Limb (tissue), 2 donors: ENCODE data around the gene FAF1.

Source experiments
- DNase-seq, 2 donors: peaks; one replicate each; pipeline ENCODE4 v3.0.0-alpha.2; 2016; ENCODE audit errors: extremely low spot score in 2 of 2

FAF1 gene

GRCh38 chr1:50644447-50645105 is 315.5 kb downstream of the FAF1 start:
- DNase-seq, result no peak

GRCh38 chr1:50637460-50637859 is 322.6 kb downstream of the FAF1 start:
- no peak for DNase-seq

GRCh38 chr1:50634251-50634650 is 325.8 kb downstream of the FAF1 start:
- DNase-seq, result no peak

DNA sequence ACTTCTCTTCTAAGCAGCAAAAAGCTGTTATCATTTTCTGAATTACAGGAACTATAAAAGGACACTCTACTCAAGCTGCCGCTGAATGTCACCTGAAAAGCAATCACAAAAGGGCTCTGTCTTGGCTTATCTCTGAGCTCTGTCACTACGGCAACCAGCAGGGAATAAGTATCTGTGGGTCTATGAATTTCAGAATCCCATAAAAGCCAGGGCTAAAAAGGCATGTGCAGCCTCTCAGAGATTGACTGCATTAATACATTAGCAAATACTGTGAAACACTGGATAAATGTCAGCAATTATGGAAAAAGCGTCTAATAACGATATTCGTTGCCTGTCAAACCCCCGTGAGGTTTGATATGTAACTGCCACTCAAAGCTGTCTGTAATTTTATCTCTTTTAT is 326.6 kb downstream of the FAF1 start:
- DNase-seq, result no peak

GRCh38 chr1:50631161-50631560 is 328.9 kb downstream of the FAF1 start:
- DNase-seq, result no peak

GRCh38 chr1:50622259-50622658 is 337.8 kb downstream of the FAF1 start:
- DNase-seq, result no peak

DNA sequence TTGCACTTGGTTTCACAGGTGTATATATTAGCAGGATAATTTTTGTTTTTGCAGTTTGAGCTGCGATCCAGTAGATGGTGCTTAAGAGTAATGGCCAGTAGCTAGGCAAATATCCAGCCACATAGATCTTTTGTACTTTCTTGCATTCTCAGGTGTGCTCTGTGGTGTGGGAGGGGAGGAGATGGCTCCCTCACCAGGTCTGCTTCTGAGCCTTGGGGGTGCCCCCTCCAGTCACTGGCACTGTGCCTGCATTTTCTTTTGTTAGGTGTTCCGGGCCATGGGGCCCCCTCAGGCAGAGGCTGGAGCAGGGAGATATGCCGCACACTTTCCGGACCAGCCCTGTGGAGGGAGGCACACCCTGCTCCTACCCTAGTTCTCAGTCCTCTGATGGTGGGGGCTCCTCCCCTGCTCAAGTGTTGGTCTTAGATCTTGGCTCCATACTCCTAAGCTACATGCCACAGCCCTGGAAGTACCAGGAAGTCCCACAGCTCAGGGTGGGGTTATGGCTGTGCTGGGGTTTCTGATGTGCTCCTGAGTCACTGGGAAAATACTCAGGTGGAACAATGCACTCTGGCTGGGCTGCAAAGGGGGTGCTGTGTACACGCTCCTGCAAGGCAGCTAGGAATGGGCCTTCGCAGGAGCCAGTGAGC is 339.3 kb downstream of the FAF1 start:
- no peak for DNase-seq

DNA sequence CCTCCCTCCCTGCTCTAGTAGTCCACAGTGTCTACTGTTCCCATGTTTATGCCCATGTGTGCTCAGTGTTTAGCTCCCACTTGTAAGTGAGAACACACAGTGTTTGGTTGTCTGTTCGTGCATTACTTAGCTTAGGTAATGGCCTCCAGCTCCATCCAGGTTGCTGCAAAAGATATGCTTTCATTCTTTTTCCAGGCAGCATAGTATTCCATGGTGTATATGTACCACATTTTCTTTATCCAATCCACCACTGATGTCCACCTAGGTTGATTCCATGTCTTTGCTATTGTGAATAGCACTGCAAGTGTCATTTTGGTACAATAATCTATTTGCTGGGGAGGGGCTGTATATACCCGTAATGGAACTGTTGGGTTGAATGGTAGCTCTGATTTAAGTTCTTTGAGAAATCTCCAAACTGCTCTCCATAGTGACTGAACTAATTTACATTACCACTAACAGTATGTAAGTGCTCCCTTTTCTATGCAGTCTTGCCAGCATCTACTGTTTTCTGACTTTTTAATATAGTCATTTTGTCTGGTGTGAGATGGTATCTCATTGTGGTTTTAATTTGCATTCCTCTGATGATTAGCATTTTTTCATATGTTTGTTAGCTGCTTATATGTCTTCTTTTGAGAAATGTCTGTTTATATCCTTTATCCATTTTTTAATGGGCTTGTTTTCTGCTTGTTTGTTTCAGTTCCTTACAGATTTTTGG is 344.9 kb downstream of the FAF1 start:
- DNase-seq, result no peak

GRCh38 chr1:50611675-50612074 is 348.4 kb downstream of the FAF1 start:
- no peak for DNase-seq

DNA sequence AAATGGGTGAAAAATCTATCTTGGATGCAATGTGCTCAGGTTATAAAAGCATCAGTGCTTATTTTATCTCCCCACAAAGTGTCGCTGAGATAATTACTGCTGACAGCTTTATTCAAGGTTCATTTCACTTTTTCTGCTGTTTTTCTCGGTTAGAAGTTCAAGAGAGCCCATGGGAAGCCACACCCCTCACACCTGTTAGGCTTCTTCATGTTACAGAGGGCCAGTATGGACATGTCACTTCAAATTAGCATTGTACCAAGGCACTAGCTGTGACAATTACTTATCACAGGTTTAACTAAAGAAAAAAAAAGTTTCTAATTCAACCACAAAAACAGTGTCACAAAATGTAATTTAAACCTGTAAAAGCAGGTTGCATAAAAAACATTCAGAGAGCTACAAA is 349.5 kb downstream of the FAF1 start:
- DNase-seq, result no peak

GRCh38 chr1:50609508-50609907 is 350.6 kb downstream of the FAF1 start:
- DNase-seq, result no peak

DNA sequence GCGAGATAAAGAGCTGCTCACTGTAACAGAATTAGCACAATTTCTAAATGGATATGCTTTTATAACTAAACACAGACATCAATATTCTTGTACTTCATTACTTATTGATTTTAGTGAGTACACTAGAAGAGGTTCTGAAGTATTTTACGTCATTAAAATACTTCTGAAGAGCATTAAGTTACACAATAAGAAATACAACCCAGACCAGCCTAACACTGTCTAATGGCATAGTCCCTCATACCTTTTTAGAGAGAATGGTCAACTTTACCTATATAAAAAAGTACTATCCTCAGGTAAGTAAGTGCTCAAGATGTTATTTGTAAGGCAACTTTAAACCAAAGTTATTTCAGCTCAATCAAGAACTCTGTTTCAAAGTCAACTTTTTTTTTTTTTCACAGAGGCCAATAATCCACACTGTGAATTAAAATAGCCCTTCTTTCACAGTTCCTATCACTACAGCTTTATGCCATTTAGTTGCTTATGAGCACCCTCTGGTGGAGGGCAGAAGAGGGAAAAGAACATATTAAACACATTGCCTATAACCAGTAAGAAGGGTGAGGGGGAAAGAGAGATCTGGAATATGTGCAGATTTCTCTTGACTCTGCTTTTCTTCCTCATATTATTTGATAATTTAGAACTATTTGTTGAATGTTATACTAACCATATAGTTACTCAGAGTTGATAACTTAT is 354.7 kb downstream of the FAF1 start:
- no peak for DNase-seq

- DNase-seq, result no peak
Observed at GRCh38 chr1:50604580-50604979, 355.5 kb downstream of the FAF1 start.

DNA sequence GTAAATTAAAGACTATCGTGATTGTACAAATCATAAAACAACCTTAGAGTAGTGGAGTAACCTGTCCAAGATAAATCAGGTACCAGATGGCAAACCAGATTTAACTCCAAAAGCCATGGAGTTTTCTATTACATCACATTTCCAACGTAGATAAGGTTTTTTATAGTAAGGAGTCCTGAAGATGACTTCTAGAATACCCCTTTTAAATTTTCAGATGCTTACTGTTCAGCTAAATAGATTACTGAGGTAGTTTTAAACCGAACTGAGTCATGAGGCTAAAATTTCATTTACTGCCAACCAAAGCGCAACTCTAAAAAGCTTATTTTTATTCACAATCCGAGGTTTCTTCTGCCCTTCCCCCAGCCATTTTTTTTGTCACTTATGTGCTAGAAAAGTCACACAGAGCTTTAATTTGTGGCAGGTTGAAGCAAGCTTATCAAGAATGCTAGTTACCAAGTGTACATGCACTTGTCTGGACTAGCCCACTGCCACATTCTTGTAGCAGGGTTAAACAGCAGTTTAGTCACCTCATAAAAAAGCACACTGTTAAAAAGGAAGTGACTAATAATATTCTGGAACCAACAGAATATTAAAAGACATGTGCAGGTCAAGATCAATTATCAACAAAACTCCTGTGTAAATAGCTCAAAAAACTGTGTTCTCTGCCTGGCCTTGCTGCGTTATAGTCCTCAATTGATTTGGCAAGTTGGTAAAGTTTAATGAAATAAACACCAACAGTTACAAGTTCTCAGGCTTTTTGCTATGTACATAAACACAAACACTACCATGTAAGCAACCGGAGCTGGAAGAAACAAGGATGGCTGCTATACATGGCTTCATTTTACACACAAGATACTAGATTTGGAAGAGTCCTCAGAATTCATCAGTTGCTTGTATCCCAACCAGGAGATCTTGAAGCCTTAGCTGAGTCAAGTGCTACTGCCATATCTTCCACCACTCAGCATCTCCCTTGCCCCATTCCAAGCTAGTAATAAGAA is 356.5 kb downstream of the FAF1 start:
- no peak for DNase-seq

GRCh38 chr1:50599546-50599945 is 360.5 kb downstream of the FAF1 start:
- no peak for DNase-seq

DNA sequence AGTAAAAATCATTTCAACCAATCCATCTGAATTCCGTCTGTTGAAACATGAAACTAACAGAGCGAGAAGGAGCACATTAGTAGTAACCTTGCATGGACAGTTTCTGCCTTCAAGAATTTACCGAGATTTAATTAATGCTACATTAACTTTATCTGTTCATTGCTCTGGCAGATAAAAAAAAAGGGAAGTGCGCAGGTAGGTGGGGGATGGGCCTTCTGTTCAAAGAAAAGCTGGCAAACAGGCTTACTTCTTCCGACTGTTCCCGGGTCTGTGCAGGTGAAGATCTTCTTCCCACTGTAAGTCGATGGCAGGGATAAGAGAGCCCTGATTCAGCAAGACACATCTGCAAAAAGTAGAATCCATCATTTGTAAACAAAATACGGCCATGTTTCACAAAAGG is 364.2 kb downstream of the FAF1 start:
- no peak for DNase-seq

DNA sequence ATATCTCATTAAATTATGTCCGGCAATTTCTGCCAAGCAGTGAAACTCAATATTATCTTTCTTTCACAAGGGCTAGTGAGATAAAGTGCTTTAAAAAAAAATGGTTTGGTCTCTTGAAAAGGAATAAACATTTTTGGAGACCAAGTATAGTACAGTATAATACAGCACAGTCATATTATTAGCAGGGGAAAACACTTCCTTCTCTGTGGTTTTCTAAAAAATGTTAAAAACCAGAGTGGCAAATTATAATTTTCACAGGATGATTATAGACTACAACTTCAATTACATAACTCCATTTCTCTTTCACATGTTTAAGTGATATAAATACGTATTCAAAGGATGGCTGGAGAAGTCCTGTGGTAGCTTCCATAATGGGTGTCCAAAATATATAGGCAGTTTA is 366.6 kb downstream of the FAF1 start:
- DNase-seq, result no peak

- no peak for DNase-seq
Observed at GRCh38 chr1:50591598-50591997, 368.5 kb downstream of the FAF1 start.

- DNase-seq, result no peak
Observed at GRCh38 chr1:50582346-50582745, 377.7 kb downstream of the FAF1 start.

GRCh38 chr1:50570066-50570468 is 390.0 kb downstream of the FAF1 start:
- no peak for DNase-seq

- no peak for DNase-seq
Observed at GRCh38 chr1:50568782-50569181, 391.3 kb downstream of the FAF1 start.
